GM12801 (cell line): ENCODE data around the gene RAB25.

Source experiments
- TF ChIP-seq, protein P1 (sequence below): IDR thresholded peaks from one replicate; pipeline ENCODE4 v1.5.1; 2011; ENCODE audit warnings: control low read depth; ENCODE audit not compliant: insufficient read length; ENCODE audit errors: extremely low read depth

The RAB25 gene

GRCh38 chr1:156024801-156025200, 36.2 kb upstream of the RAB25 start:
- TF ChIP-seq, protein P1, sequence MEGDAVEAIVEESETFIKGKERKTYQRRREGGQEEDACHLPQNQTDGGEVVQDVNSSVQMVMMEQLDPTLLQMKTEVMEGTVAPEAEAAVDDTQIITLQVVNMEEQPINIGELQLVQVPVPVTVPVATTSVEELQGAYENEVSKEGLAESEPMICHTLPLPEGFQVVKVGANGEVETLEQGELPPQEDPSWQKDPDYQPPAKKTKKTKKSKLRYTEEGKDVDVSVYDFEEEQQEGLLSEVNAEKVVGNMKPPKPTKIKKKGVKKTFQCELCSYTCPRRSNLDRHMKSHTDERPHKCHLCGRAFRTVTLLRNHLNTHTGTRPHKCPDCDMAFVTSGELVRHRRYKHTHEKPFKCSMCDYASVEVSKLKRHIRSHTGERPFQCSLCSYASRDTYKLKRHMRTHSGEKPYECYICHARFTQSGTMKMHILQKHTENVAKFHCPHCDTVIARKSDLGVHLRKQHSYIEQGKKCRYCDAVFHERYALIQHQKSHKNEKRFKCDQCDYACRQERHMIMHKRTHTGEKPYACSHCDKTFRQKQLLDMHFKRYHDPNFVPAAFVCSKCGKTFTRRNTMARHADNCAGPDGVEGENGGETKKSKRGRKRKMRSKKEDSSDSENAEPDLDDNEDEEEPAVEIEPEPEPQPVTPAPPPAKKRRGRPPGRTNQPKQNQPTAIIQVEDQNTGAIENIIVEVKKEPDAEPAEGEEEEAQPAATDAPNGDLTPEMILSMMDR, result no peak

- TF ChIP-seq, protein P1, result no peak
These were observed 35.1 kb upstream of the RAB25 start for GRCh38 chr1:156025876-156026275.

DNA sequence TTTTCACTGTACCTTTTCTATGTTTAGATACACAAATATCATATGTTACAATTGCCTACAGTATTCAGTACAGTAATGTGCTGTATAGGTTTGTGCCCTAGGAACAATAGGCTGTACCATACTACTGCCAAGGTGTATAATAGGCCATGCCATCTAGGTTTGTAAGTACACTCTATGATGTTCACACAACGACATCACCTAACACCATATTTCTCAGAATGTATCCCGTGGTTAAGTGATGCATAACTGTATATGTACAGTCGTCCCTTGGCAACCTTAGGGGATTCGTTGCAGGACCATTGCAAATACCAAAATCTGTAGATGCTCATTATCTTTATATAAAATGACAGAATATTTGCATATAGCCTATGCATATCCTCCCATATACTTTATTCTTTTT, 34.4 kb upstream of the RAB25 start:
- TF ChIP-seq, protein P1, result no peak

DNA sequence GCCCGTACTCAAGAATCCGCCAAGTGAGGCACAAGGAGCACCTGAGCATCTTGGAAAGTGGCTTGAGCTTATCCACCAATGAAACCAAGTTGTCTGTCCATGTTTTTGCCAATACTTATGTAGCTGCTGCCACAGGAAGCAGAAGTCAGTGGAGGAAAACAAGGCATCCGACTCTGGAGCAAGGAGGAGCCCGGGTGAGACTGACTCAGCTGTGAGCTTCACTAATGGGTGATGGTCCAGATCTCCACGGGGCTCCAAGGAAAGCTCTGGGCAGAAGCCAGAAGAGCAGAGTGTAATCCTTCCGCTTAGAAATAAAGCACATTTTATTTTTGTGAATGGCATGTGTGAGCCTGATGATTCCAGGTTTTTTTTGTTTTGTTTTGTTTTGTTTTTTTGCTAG, 27.9 kb upstream of the RAB25 start:
- TF ChIP-seq, protein P1, result no peak

DNA sequence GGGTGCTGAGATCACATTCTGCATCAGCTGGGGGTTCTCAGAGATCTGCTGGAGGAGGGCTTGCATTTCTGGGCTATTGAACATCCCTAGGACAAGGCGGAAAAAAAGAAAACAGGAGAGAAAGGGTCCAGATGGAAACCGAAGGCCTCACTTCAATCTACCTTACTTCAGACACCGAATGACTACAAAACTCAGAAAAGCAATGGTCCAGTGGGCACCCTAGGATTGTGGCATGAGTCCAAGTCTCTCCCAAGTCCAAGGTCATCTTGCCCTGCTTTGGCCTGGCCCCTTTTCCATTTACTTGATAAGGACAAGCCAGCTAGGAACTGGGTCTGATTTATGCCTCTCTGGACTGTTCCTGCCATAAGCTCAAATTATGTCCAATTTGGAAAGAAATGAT, 18.1 kb upstream of the RAB25 start:
- TF ChIP-seq, protein P1, result no peak

DNA sequence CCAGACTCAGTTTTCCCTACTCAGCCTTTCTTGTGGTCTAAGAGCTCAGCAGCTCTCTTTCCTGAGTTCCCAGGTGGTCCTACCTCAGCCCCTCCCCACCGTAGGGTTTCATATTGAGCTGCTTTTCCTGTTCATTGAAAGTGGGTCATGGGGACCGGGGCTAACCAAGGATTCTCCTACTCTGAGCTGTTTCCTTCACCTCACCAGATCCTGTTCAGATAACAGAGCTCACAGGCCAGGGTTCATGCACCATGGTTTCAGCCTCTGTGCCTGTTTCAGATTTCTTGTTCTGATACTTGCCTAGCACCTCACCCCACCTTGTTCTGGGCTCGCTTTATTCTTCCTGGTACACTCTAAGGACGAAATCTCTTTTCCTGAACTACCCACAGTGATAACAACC, 15.9 kb upstream of the RAB25 start:
- TF ChIP-seq, protein P1, result no peak

DNA sequence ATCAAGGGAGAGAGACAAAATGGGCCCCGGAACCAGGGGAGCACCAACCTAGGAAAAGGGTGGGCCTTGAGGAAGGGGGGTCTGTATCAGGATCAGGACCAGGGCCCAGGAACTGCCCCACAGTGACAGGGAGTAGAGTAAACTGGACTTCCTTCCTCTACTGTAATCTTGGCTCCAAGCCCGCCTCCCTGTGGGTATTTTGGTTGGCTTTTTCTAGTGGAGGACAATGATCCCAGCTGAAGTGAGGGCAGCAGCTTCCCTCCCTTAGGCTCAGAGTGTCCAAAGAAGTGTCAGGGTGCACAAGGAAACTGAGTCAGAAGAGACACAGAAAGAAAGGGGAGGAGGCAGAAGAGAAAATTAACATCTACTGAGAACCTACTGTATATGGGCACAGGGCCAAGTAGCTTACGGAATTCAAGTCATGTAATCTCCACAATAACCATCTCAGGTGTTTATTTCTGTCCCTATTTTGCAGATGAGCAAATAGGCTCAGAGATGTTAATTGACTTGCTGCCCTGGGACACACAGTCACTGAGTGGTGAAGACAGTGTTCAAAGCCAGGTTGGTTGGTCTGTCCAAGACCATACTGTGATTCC, 12.2 kb upstream of the RAB25 start:
- TF ChIP-seq, protein P1, result no peak

- TF ChIP-seq, protein P1, result no peak
These were observed 10.6 kb upstream of the RAB25 start for GRCh38 chr1:156050376-156050775.
